ENCODE measurements around the gene KCNJ1. TPM values are rescaled to one million over a fixed set of nuclear protein-coding genes. Genes with fewer than 3 reads are reported as not detected.

The KCNJ1 gene
- total RNA-seq, 4 donors from 2014 or later: not detected

GRCh38 chr11:128804481-128804880 is 62.6 kb downstream of the KCNJ1 start:
- TF ChIP-seq POLR2A (IDR thresholded peaks at IDR 0.05) (no peak), CTCF (IDR thresholded peaks at IDR 0.05) (no peak)
- no peaks in the 10 kb centered on the region for H3K36me3 ChIP-seq
- H3K27ac ChIP-seq: no peak overlapping the region
- intact Hi-C loops (cut with DNase I; ENCODE audit: low total_unique reads): no loop called here
- H3K4me3 ChIP-seq: no peak overlapping the region
- no peak for DNase-seq
- no peaks in the 10 kb centered on the region for H3K9me3 ChIP-seq
- H3K27me3 ChIP-seq: no peaks in the 10 kb centered on the region
- no peaks in the 10 kb centered on the region for H3K4me1 ChIP-seq

DNA sequence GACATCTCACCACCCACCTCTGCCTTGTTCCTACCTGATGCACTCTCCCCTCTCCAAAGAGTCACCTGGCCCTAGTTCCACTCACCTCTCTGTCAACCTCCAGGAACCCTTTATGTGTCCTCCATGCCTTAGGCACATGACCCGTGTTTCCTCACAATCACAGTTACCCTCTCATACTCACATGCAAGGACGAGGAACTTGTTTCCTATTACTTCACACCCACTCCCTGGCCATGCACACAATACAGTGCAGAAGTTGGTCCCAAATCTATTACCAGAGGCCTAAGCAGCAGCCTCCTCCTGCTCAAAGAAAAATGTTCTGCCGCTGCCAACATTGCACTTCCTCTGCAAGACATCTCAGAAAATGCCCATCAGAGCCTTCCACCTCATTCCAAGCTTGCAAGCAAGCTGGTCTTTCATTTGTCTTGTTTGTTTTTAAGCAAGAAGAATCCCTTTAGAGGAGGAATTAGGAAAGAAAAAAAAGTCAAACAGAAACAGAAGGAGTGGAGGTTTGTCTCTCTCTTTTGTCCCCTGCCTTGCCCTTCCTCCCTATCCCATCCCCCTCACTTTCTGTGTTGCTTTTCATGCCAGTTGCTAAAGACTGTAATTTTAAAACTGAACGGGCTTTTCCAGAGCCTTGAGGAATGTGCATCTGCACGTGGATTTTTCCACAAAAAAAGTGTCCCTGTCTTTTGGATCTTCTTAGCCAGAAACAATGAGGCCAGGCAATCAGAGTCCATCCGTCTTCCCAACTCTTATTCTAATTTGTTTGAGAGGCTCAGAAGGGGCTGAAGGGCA is 63.4 kb downstream of the KCNJ1 start:
- DNase-seq: no peak
- Histone ChIP-seq H3K27me3 (no peaks in the 10 kb centered on the region), H3K9me3 (no peaks in the 10 kb centered on the region), H3K27ac (no peak overlapping the region), H3K4me1 (no peaks in the 10 kb centered on the region), H3K4me3 (no peak overlapping the region), H3K36me3 (no peaks in the 10 kb centered on the region)
- intact Hi-C loops (cut with DNase I; ENCODE audit: low total_unique reads): no loop called here
- TF ChIP-seq CTCF (IDR thresholded peaks at IDR 0.05): no peak
- TF ChIP-seq POLR2A (IDR thresholded peaks at IDR 0.05): no peak

- intact Hi-C loops (cut with DNase I; ENCODE audit: low total_unique reads): no loop called here
- no peak for TF ChIP-seq CTCF (IDR thresholded peaks at IDR 0.05)
- TF ChIP-seq POLR2A (IDR thresholded peaks at IDR 0.05): no peak
- Histone ChIP-seq H3K36me3 (no peaks in the 10 kb centered on the region), H3K27ac (no peak overlapping the region), H3K9me3 (no peaks in the 10 kb centered on the region), H3K4me1 (no peaks in the 10 kb centered on the region), H3K27me3 (no peaks in the 10 kb centered on the region), H3K4me3 (no peak overlapping the region)
- DNase-seq: no peak
These were observed 64.1 kb downstream of the KCNJ1 start for GRCh38 chr11:128803011-128803410.

DNA sequence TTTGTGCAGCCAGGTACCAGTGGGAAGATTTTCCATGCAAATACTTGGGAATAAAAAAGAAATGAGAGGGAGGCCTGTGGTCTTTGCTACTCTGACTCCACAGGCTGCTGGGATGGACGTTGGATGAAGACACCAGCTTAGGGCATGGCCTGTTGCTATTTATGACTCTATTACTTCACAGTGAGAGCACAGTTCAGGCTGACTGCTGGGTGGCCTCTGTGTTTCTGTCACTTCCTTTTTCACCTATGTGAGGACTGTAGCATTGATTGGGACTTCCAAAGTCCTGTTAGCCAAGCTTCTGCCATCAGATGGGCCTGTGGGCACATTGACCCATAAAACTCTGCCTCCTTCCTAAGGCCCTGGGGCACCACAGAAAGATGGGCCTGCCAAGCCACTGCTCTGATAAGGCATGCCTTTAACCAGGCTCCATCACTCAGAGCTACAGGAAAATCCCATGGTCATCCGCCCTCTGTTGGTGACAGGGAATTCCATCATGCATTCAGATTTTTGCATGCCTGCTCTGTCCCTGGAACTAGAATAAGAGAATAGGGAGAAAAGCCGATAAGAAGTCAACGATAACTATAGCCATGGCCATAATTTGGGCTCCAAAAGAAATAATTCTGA is 64.6 kb downstream of the KCNJ1 start:
- H3K4me3 ChIP-seq: no peak overlapping the region
- DNase-seq: no peak
- H3K4me1 ChIP-seq: no peaks in the 10 kb centered on the region
- no peaks in the 10 kb centered on the region for H3K27me3 ChIP-seq
- H3K27ac ChIP-seq: no peak overlapping the region
- H3K36me3 ChIP-seq: no peaks in the 10 kb centered on the region
- no peaks in the 10 kb centered on the region for H3K9me3 ChIP-seq
- TF ChIP-seq CTCF (IDR thresholded peaks at IDR 0.05) (no peak), POLR2A (IDR thresholded peaks at IDR 0.05) (no peak)
- intact Hi-C loops (cut with DNase I; ENCODE audit: low total_unique reads): no loop called here

DNA sequence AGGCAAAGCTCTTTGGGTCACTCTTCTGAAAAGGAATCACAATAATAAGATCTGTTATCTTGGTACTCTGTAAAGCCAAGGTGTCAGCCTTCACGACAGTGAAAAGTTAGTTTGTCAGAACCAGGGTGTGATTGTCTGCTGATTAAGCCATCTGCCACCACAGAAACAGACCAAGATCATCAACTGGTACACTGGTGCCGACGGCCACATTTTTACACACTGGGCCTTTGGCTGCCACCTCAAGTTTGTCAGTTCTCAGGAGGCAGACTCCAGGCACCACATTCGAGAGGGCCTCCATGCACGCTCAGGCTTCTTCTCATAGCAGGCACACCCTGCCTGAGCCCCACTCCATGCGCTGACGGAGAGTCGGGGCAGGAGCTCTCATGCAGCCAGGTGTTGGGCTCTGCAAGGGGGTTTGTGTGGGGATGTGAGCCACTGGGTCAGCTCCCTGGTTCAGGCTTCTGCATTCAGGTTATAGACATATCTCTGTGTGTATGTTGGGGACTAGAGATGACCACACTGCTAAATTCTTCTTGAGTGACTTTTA is 66.2 kb downstream of the KCNJ1 start:
- no peak for DNase-seq
- Histone ChIP-seq H3K27me3 (no peaks in the 10 kb centered on the region), H3K4me1 (no peaks in the 10 kb centered on the region), H3K27ac (no peak overlapping the region), H3K4me3 (no peak overlapping the region), H3K9me3 (no peaks in the 10 kb centered on the region), H3K36me3 (no peaks in the 10 kb centered on the region)
- TF ChIP-seq POLR2A (IDR thresholded peaks at IDR 0.05): no peak
- TF ChIP-seq CTCF (IDR thresholded peaks at IDR 0.05): no peak
- intact Hi-C loops (cut with DNase I; ENCODE audit: low total_unique reads): no loop called here
